ENCODE results near the gene MAP4K5. TPM values are rescaled to one million over a fixed set of nuclear protein-coding genes. Genes with fewer than 3 reads are reported as not detected.

Gene MAP4K5
- total and polyA plus RNA-seq, 2 of the 4 experiments (the other 2 are of a cell fraction) = 33.1 to 46.1 TPM

DNA sequence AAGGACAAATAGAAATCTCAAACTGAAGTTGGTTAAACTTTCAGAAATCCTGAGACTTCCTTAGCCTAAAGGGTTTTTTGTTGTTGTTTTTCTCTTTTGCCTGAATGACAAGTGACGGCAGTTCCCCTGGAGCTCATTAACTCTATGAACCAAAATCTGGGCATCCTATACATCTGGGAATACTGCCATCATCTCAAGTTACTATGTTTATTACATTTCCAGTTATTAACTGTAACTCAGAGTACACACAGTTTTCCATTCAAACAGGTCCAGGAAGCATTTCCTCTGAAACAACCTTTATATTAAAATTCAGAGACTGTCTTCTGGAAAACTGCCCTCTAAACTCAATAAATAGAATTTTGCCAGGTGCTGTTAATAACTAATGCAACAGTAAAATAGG, 80.1 kb downstream of the MAP4K5 start:
- H3K27ac ChIP-seq (ENCODE audit: insufficient read depth, low read length) = no peak overlapping the region

More for the DNA sequence above, 80.1 kb downstream of the MAP4K5 start:
- no peak overlapping the region for H2BK20ac ChIP-seq (ENCODE audit: low read depth, low read length)
- no peak overlapping the region for H3K4me2 ChIP-seq (ENCODE audit: low read depth, low read length)
- in situ Hi-C loops (cut with MboI; ENCODE audit: low sequenced_read_pairs) = no loop called here
- DNase-seq (peak; percentile 31), ATAC-seq (ENCODE audit: low read depth) (no peak)
- peaks cover 24 to 35% of the 10 kb centered on the region in 2 experiments for H3K79me1 ChIP-seq (ENCODE audit: low read depth in 1 of 2, low read length in 2 of 2)
- H3K56ac ChIP-seq (ENCODE audit: extremely low read depth, insufficient read depth, low read length) = no peak overlapping the region
- no peak overlapping the region for H2BK5ac ChIP-seq (ENCODE audit: low read depth, low read length, poor library complexity, severe bottlenecking)
- no peak overlapping the region for H3K9ac ChIP-seq (ENCODE audit: low read depth, low read length)
- no peak overlapping the region for H3K23ac ChIP-seq (ENCODE audit: low read depth, low read length)
- no CpG with 5 or more reads among the region's 1 CpG for WGBS, 2 experiments (ENCODE audit: extremely low coverage in 2 of 2, insufficient read length in 1 of 2)
- H2AK5ac ChIP-seq (ENCODE audit: low read depth, low read length) = no peak overlapping the region
- no peak overlapping the region for H3K14ac ChIP-seq (replicated peaks; ENCODE audit: low read depth, low read length)
- intact Hi-C loops (cut with micrococcal nuclease) = loop anchor here (5.0 to 10.0 kb wide), 2 partner anchors 73 to 130 kb away; no protein-coding TSS in a partner anchor
- no peak for TF ChIP-seq SMC3 (IDR thresholded peaks at IDR 0.05; ENCODE audit: low read depth, low read length)
- no peak for TF ChIP-seq BHLHE40 (IDR thresholded peaks at IDR 0.05; ENCODE audit: low read depth, low read length)
- no peak for TF ChIP-seq MXI1 (IDR thresholded peaks at IDR 0.05; ENCODE audit: borderline replicate concordance, low read depth, low read length)
- TF ChIP-seq, protein P1, sequence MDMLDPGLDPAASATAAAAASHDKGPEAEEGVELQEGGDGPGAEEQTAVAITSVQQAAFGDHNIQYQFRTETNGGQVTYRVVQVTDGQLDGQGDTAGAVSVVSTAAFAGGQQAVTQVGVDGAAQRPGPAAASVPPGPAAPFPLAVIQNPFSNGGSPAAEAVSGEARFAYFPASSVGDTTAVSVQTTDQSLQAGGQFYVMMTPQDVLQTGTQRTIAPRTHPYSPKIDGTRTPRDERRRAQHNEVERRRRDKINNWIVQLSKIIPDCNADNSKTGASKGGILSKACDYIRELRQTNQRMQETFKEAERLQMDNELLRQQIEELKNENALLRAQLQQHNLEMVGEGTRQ (IDR thresholded peaks at IDR 0.05; ENCODE audit: low read depth, low read length) = no peak
- no peak for TF ChIP-seq NFE2L2 (IDR thresholded peaks at IDR 0.05; ENCODE audit: low read depth, low read length)
- no peak for TF ChIP-seq RAD21 (IDR thresholded peaks at IDR 0.05; ENCODE audit: low read length)
- no peak for TF ChIP-seq RFX5 (IDR thresholded peaks at IDR 0.05; ENCODE audit: low read depth, low read length)
- dilution Hi-C loops (cut with HindIII; ENCODE audit: low sequenced_read_pairs, unreplicated experiment) = no loop called here
- no peak overlapping the region for H3K4me3 ChIP-seq (ENCODE audit: insufficient read depth, low read depth, low read length)
- no peak overlapping the region for H3K4ac ChIP-seq (ENCODE audit: low read depth, low read length)
- H2BK120ac ChIP-seq (ENCODE audit: low read depth, low read length) = no peak overlapping the region
- H2AK9ac ChIP-seq (replicated peaks; ENCODE audit: low read depth, low read length, poor library complexity) = no peak overlapping the region
- H4K8ac ChIP-seq (ENCODE audit: low read depth in 2 of 2, low read length in 2 of 2) = no peak overlapping the region
- no peak overlapping the region for H4K5ac ChIP-seq (ENCODE audit: low read depth, low read length)
- POLR2A ChIA-PET (ENCODE audit: unreplicated experiment) = interaction anchor here (0.6 kb wide), 1 partner anchor 15 kb away, joined by 3 read pairs; no protein-coding TSS in a partner anchor
- peaks cover 5% of the 10 kb centered on the region for H3K4me1 ChIP-seq (ENCODE audit: control insufficient read depth, insufficient read depth, low read length)
- no peaks in the 10 kb centered on the region for H3K27me3 ChIP-seq (ENCODE audit: control insufficient read depth, insufficient read depth, low read length)
- H3K9me3 ChIP-seq (ENCODE audit: control insufficient read depth, insufficient read depth, low read length) = no peaks in the 10 kb centered on the region
- H3K9me1 ChIP-seq (ENCODE audit: insufficient read depth, low read length) = no peaks in the 10 kb centered on the region; the same call in 1 of the 2 replicates
- CTCF ChIA-PET = interaction anchor here (0.6 kb wide), 1 partner anchor 16 kb away, joined by 4 read pairs; no protein-coding TSS in a partner anchor
- BruUV-seq (replicated peaks) = no TSS peak
- no peak overlapping the region for H4K91ac ChIP-seq (ENCODE audit: insufficient read depth, low read depth, low read length)
- no peak overlapping the region for H2AFZ ChIP-seq (replicated peaks; ENCODE audit: low read length, poor library complexity)
- peaks cover 9% of the 10 kb centered on the region; the same call in 1 of the 2 replicates for H4K20me1 ChIP-seq (ENCODE audit: insufficient read depth, low read length)
- no peak overlapping the region for H2BK15ac ChIP-seq (ENCODE audit: low read depth, low read length)
- H3K18ac ChIP-seq (ENCODE audit: low read depth, low read length) = no peak overlapping the region
- H3K36me3 ChIP-seq (ENCODE audit: control insufficient read depth, insufficient read depth, low read length) = peaks cover 21% of the 10 kb centered on the region

Data from IMR-90 (cell line).